ENCODE measurements around the gene PSMD14.
A peak's percentile ranks its signal among the peaks of the same experiment; 100 is the strongest.

The PSMD14 gene

GRCh38 chr2:161416708-161417437 lies 108.6 kb downstream of the PSMD14 start:
- Histone ChIP-seq H3K27ac (no peak overlapping the region), H4K20me1 (peaks cover 99% of the 10 kb centered on the region), H3K9me3 (peaks cover 18% of the 10 kb centered on the region), H3K4me1 (peaks cover 18% of the 10 kb centered on the region), H3K4me3 (no peak overlapping the region), H3K4me2 (no peak overlapping the region), H3K9ac (no peak overlapping the region), H3K27me3 (peaks cover 97% of the 10 kb centered on the region), H3K36me3 (no peaks in the 10 kb centered on the region)
- no peak for TF ChIP-seq Cebpa-rat (IDR thresholded peaks at IDR 0.05)

GRCh38 chr2:161417438-161418274 lies 109.4 kb downstream of the PSMD14 start:
- Histone ChIP-seq H4K20me1 (peaks cover 99% of the 10 kb centered on the region), H3K4me3 (no peak overlapping the region), H3K4me1 (peaks cover 18% of the 10 kb centered on the region), H3K9me3 (peaks cover 24% of the 10 kb centered on the region), H3K27me3 (peaks cover 100% of the 10 kb centered on the region), H3K27ac (no peak overlapping the region), H3K36me3 (no peaks in the 10 kb centered on the region), H3K4me2 (no peak overlapping the region), H3K9ac (no peak overlapping the region)
- no peak for TF ChIP-seq Cebpa-rat (IDR thresholded peaks at IDR 0.05)

GRCh38 chr2:161418275-161418714 lies 110.1 kb downstream of the PSMD14 start:
- no peak overlapping the region for H3K9ac ChIP-seq
- H3K36me3 ChIP-seq, result no peaks in the 10 kb centered on the region
- peak overlapping the region; percentile 23 for H3K4me2 ChIP-seq
- no peak overlapping the region for H3K27ac ChIP-seq
- no peak overlapping the region for H3K4me3 ChIP-seq
- H3K27me3 ChIP-seq, result peaks cover 100% of the 10 kb centered on the region
- peaks cover 99% of the 10 kb centered on the region for H4K20me1 ChIP-seq
- H3K4me1 ChIP-seq, result peaks cover 18% of the 10 kb centered on the region
- TF ChIP-seq Cebpa-rat (IDR thresholded peaks at IDR 0.05), result no peak
- peaks cover 31% of the 10 kb centered on the region for H3K9me3 ChIP-seq

- Histone ChIP-seq H3K36me3 (no peaks in the 10 kb centered on the region), H3K27ac (no peak overlapping the region), H3K9ac (no peak overlapping the region), H3K9me3 (peaks cover 38% of the 10 kb centered on the region), H3K4me1 (peaks cover 18% of the 10 kb centered on the region), H3K4me2 (peak overlapping the region; percentile 23), H4K20me1 (peaks cover 99% of the 10 kb centered on the region), H3K27me3 (peaks cover 100% of the 10 kb centered on the region), H3K4me3 (no peak overlapping the region)
- no peak for TF ChIP-seq Cebpa-rat (IDR thresholded peaks at IDR 0.05)
Measured at GRCh38 chr2:161418715-161419637, 110.8 kb downstream of the PSMD14 start.

- Histone ChIP-seq H3K4me1 (peaks cover 11% of the 10 kb centered on the region), H3K4me2 (no peak overlapping the region), H4K20me1 (peaks cover 99% of the 10 kb centered on the region), H3K4me3 (no peak overlapping the region), H3K9ac (no peak overlapping the region), H3K27ac (no peak overlapping the region), H3K27me3 (peaks cover 100% of the 10 kb centered on the region), H3K36me3 (no peaks in the 10 kb centered on the region), H3K9me3 (peaks cover 45% of the 10 kb centered on the region)
- no peak for TF ChIP-seq Cebpa-rat (IDR thresholded peaks at IDR 0.05)
Measured at GRCh38 chr2:161419638-161420190, 111.5 kb downstream of the PSMD14 start.

- TF ChIP-seq Cebpa-rat (IDR thresholded peaks at IDR 0.05), result no peak
- H3K4me1 ChIP-seq, result peaks cover 6% of the 10 kb centered on the region; the same call in 1 of the 2 replicates
- H3K27ac ChIP-seq, result no peak overlapping the region
- no peak overlapping the region for H3K4me2 ChIP-seq
- peaks cover 100% of the 10 kb centered on the region for H3K27me3 ChIP-seq
- H3K36me3 ChIP-seq, result no peaks in the 10 kb centered on the region
- no peak overlapping the region for H3K9ac ChIP-seq
- peaks cover 53% of the 10 kb centered on the region for H3K9me3 ChIP-seq
- H3K4me3 ChIP-seq, result no peak overlapping the region
- peaks cover 93% of the 10 kb centered on the region for H4K20me1 ChIP-seq
Measured at GRCh38 chr2:161420406-161421074, 112.3 kb downstream of the PSMD14 start.

GRCh38 chr2:161421686-161422085 lies 113.5 kb downstream of the PSMD14 start:
- Histone ChIP-seq H3K9me3 (peaks cover 59% of the 10 kb centered on the region), H4K20me1 (peaks cover 82% of the 10 kb centered on the region), H3K27me3 (peaks cover 100% of the 10 kb centered on the region), H3K27ac (no peak overlapping the region), H3K9ac (no peak overlapping the region), H3K36me3 (no peaks in the 10 kb centered on the region), H3K4me2 (no peak overlapping the region), H3K4me1 (peaks cover 6% of the 10 kb centered on the region; the same call in 1 of the 2 replicates), H3K4me3 (no peak overlapping the region)
- TF ChIP-seq Cebpa-rat (IDR thresholded peaks at IDR 0.05), result no peak

- Histone ChIP-seq H3K27me3 (peaks cover 100% of the 10 kb centered on the region), H3K9ac (no peak overlapping the region), H3K4me1 (peaks cover 6% of the 10 kb centered on the region; the same call in 1 of the 2 replicates), H3K9me3 (peaks cover 59% of the 10 kb centered on the region), H3K4me2 (no peak overlapping the region), H3K4me3 (0 out of 2 replicates have a peak overlapping the region, but pooled peaks have one; percentile 23), H3K27ac (no peak overlapping the region), H4K20me1 (peaks cover 70% of the 10 kb centered on the region), H3K36me3 (no peaks in the 10 kb centered on the region)
- no peak for TF ChIP-seq Cebpa-rat (IDR thresholded peaks at IDR 0.05)
Measured at GRCh38 chr2:161422816-161423403, 114.7 kb downstream of the PSMD14 start.
